Esophagus muscularis mucosa (tissue), 3 donors: ENCODE measurements around the gene NAA25.

ENCODE experiments used
- CTCF ChIP-seq, 3 experiments: fragments of 200-600 bp in 2 of 3; fragments of 450-650 bp in 1 of 3; sonication (generic) in 2 of 3; IDR thresholded peaks; one replicate each; pipeline ENCODE4 v1.5.1; 2017 to 2019; ENCODE audit warnings: antibody characterized with exemption in 3 of 3, mild to moderate bottlenecking in 2 of 3, moderate library complexity in 1 of 3
- POLR2A ChIP-seq: fragments of 450-650 bp; IDR thresholded peaks from one replicate; pipeline ENCODE4 v1.6.1; 2017; ENCODE audit warnings: antibody characterized with exemption, moderate library complexity, mild to moderate bottlenecking, low read depth
- POLR2AphosphoS5 ChIP-seq, 2 donors: sonication (generic); formaldehyde crosslinking; IDR thresholded peaks; one replicate each; pipeline ENCODE4 v1.6.1; 2017; ENCODE audit warnings: antibody characterized with exemption in 2 of 2

- TF ChIP-seq POLR2A (no peak), CTCF (IDR thresholded peaks at IDR 0.05) (no peak), POLR2AphosphoS5 (IDR thresholded peaks at IDR 0.05) (no peak)
Measured at GRCh38 chr12:112035219-112035785, 73.3 kb downstream of the NAA25 start.
